ENCODE measurements around the gene DPYSL4. TPM values are rescaled to one million over a fixed set of nuclear protein-coding genes. Genes with fewer than 3 reads are reported as not detected.

The DPYSL4 gene
- total and polyA plus RNA-seq, 2 of the 4 experiments (the other 2 are of a cell fraction), result 8.1 to 30.5 TPM

DNA sequence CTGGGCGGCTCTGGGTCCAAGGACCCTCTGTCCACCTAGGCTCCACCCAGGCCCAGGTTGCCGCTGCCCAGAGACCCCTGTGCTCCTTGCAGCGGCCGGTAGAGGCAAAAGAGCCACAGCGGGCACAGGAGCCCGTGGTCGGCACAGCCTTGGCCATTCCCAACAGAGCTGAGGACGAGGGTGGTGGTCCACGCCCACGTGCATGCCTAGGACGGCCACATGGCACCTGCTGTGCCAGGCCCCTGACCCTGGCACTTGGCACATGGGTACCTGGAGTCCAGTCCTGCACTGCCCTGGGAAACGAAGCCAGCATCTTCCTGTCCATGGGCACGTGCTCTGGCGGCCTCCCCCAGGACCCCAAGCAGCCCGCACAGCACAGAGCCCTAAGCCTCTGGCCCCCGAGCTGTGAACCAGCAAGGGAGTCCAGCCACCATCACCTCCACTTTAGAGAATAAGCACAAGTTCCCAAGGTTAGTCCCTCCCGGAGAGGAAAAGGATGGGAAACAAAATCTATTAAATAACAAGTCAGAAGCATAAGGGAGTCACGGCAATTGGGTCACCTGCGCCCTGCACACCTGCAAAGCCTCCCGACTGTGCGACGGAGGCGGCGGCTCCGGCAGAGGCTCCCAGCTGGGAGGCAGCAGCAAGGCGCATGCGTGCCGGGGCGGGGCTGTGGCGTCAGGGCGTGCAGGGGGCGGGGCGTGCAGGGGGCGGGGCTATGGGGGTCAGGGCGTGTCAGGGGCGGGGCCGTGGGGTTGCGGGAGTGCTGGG, 61.9 kb downstream of the DPYSL4 start:
- CTCF ChIA-PET, result no interaction called here
- Histone ChIP-seq H3K9me3 (ENCODE audit: control insufficient read depth, insufficient read depth, low read length) (no peaks in the 10 kb centered on the region), H3K4ac (ENCODE audit: low read depth, low read length) (no peak overlapping the region), H3K27ac (ENCODE audit: insufficient read depth, low read length) (no peak overlapping the region), H2BK5ac (ENCODE audit: low read depth, low read length, poor library complexity, severe bottlenecking) (no peak overlapping the region), H3K4me2 (ENCODE audit: low read depth, low read length) (no peak overlapping the region), H3K27me3 (ENCODE audit: control insufficient read depth, insufficient read depth, low read length) (no peaks in the 10 kb centered on the region; the same call in 1 of the 2 replicates), H3K56ac (ENCODE audit: extremely low read depth, insufficient read depth, low read length) (no peak overlapping the region), H3K79me1 (ENCODE audit: low read depth in 1 of 2, low read length in 2 of 2) (no peaks in the 10 kb centered on the region), H4K20me1 (ENCODE audit: insufficient read depth, low read length) (no peaks in the 10 kb centered on the region), H2BK120ac (ENCODE audit: low read depth, low read length) (no peak overlapping the region), H2AK5ac (ENCODE audit: low read depth, low read length) (no peak overlapping the region), H2BK15ac (ENCODE audit: low read depth, low read length) (no peak overlapping the region), H3K23ac (ENCODE audit: low read depth, low read length) (no peak overlapping the region), H3K4me3 (ENCODE audit: insufficient read depth, low read depth, low read length) (peak overlapping the region; percentile 20; the same call in 1 of the 2 replicates), H4K5ac (ENCODE audit: low read depth, low read length) (no peak overlapping the region), H2AK9ac (replicated peaks; ENCODE audit: low read depth, low read length, poor library complexity) (no peak overlapping the region), H4K8ac (ENCODE audit: low read depth in 2 of 2, low read length in 2 of 2) (no peak overlapping the region), H3K36me3 (ENCODE audit: control insufficient read depth, insufficient read depth, low read length) (no peaks in the 10 kb centered on the region), H3K18ac (ENCODE audit: low read depth, low read length) (no peak overlapping the region), H3K4me1 (ENCODE audit: control insufficient read depth, insufficient read depth, low read length) (no peaks in the 10 kb centered on the region), H2BK20ac (ENCODE audit: low read depth, low read length) (no peak overlapping the region), H4K91ac (ENCODE audit: insufficient read depth, low read depth, low read length) (no peak overlapping the region), H2AFZ (replicated peaks; ENCODE audit: low read length, poor library complexity) (peak overlapping the region; percentile 71), H3K9ac (ENCODE audit: low read depth, low read length) (no peak overlapping the region), H3K14ac (replicated peaks; ENCODE audit: low read depth, low read length) (no peak overlapping the region), H3K9me1 (ENCODE audit: insufficient read depth, low read length) (no peaks in the 10 kb centered on the region)
- peak; percentile 75 for ATAC-seq (ENCODE audit: low read depth)
- DNase-seq, result no peak
- intact Hi-C loops (cut with micrococcal nuclease), result no loop called here
- in situ Hi-C loops (cut with MboI; ENCODE audit: low sequenced_read_pairs), result no loop called here
- POLR2A ChIA-PET (ENCODE audit: unreplicated experiment), result no interaction called here
- no peak for TF ChIP-seq MAZ (IDR thresholded peaks at IDR 0.05; ENCODE audit: borderline replicate concordance, low read depth, low read length)
- TF ChIP-seq BHLHE40 (IDR thresholded peaks at IDR 0.05; ENCODE audit: low read depth, low read length), result no peak
- no peak for TF ChIP-seq POLR2A (IDR thresholded peaks at IDR 0.05; ENCODE audit: low read depth, low read length)
- TF ChIP-seq FOS (IDR thresholded peaks at IDR 0.05; ENCODE audit: low read depth, low read length), result no peak
- TF ChIP-seq, protein P1, sequence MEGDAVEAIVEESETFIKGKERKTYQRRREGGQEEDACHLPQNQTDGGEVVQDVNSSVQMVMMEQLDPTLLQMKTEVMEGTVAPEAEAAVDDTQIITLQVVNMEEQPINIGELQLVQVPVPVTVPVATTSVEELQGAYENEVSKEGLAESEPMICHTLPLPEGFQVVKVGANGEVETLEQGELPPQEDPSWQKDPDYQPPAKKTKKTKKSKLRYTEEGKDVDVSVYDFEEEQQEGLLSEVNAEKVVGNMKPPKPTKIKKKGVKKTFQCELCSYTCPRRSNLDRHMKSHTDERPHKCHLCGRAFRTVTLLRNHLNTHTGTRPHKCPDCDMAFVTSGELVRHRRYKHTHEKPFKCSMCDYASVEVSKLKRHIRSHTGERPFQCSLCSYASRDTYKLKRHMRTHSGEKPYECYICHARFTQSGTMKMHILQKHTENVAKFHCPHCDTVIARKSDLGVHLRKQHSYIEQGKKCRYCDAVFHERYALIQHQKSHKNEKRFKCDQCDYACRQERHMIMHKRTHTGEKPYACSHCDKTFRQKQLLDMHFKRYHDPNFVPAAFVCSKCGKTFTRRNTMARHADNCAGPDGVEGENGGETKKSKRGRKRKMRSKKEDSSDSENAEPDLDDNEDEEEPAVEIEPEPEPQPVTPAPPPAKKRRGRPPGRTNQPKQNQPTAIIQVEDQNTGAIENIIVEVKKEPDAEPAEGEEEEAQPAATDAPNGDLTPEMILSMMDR (conservative IDR thresholded peaks at IDR 0.05; ENCODE audit: low read depth, low read length), result no peak
- TF ChIP-seq MAFK (IDR thresholded peaks at IDR 0.05; ENCODE audit: low read depth, low read length), result no peak
- no peak for TF ChIP-seq CHD1 (IDR thresholded peaks at IDR 0.05; ENCODE audit: low read depth, low read length)
- no peak for TF ChIP-seq CEBPB (IDR thresholded peaks at IDR 0.05; ENCODE audit: low read depth, low read length)
- TF ChIP-seq, protein P2, sequence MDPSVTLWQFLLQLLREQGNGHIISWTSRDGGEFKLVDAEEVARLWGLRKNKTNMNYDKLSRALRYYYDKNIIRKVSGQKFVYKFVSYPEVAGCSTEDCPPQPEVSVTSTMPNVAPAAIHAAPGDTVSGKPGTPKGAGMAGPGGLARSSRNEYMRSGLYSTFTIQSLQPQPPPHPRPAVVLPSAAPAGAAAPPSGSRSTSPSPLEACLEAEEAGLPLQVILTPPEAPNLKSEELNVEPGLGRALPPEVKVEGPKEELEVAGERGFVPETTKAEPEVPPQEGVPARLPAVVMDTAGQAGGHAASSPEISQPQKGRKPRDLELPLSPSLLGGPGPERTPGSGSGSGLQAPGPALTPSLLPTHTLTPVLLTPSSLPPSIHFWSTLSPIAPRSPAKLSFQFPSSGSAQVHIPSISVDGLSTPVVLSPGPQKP (IDR thresholded peaks at IDR 0.05; ENCODE audit: borderline replicate concordance, low read depth, low read length), result no peak
- TF ChIP-seq RFX5 (IDR thresholded peaks at IDR 0.05; ENCODE audit: low read depth, low read length), result no peak
- no peak for TF ChIP-seq SMC3 (IDR thresholded peaks at IDR 0.05; ENCODE audit: low read depth, low read length)
- TF ChIP-seq RAD21 (IDR thresholded peaks at IDR 0.05; ENCODE audit: low read length), result no peak
- no peak for TF ChIP-seq MXI1 (IDR thresholded peaks at IDR 0.05; ENCODE audit: borderline replicate concordance, low read depth, low read length)
- no peak for TF ChIP-seq RCOR1 (IDR thresholded peaks at IDR 0.05; ENCODE audit: insufficient replicate concordance, low read length)
- TF ChIP-seq NFE2L2 (IDR thresholded peaks at IDR 0.05; ENCODE audit: low read depth, low read length), result no peak
- 73% methylated on average over 7 of the region's 38 CpGs; no CpG with 5 or more reads in 1 of the 2 experiments for WGBS, 2 experiments (ENCODE audit: extremely low coverage in 2 of 2, insufficient read length in 1 of 2)
- no TSS peak for BruUV-seq (replicated peaks)
- dilution Hi-C loops (cut with HindIII; ENCODE audit: low sequenced_read_pairs, unreplicated experiment), result loop anchor here (25.0 kb wide), 1 partner anchor 89 kb away; the partner anchor contains the start of gene LRRC27

Measured in IMR-90 (cell line).